Neural crest cell (in vitro differentiated cells): ENCODE results near the gene TRABD. TPM values are rescaled to one million over a fixed set of nuclear protein-coding genes. Genes with fewer than 3 reads are reported as not detected.
A peak's percentile ranks its signal among the peaks of the same experiment; 100 is the strongest.

ENCODE experiments used
- DNase-seq: peaks from one replicate; pipeline ENCODE4 v3.0.0; 2021; ENCODE audit warnings: low read depth, mixed read lengths, low spot score
- H3K27ac Mint-ChIP-seq: one replicate; pipeline ENCODE4 v1.8.0; 2021; ENCODE audit warnings: mild to moderate bottlenecking, mixed read lengths; ENCODE audit not compliant: unreplicated experiment
- H3K27me3 Mint-ChIP-seq: 2 replicates; pipeline ENCODE4 v1.8.0; 2021; ENCODE audit warnings: low read depth, mild to moderate bottlenecking, mixed read lengths
- H3K36me3 Mint-ChIP-seq: 2 replicates; pipeline ENCODE4 v1.8.0; 2021; ENCODE audit warnings: low read depth, mild to moderate bottlenecking, mixed read lengths
- H3K4me1 Mint-ChIP-seq: 2 replicates; pipeline ENCODE4 v1.8.0; 2021; ENCODE audit warnings: mixed read lengths
- H3K4me3 Mint-ChIP-seq: one replicate; pipeline ENCODE4 v1.8.0; 2021; ENCODE audit warnings: mild to moderate bottlenecking, mixed read lengths
- H3K9me3 Mint-ChIP-seq: 2 replicates; pipeline ENCODE4 v1.8.0; 2021; ENCODE audit warnings: mixed read lengths
- total RNA-seq: library from RNA; stranded (reverse); gene quantifications from 2 replicates; pipeline ENCODE4 v1.2.1, GENCODE V29; 2021
- TF ChIP-seq, protein P1 (sequence below): fragments of 200-600 bp; sonication (generic); conservative IDR thresholded peaks from 2 replicates; pipeline ENCODE4 v1.5.0; 2021; ENCODE audit warnings: antibody characterized with exemption, mild to moderate bottlenecking

The TRABD gene
- total RNA-seq, 1 donor from 2014 or later: 45.7 TPM

DNA sequence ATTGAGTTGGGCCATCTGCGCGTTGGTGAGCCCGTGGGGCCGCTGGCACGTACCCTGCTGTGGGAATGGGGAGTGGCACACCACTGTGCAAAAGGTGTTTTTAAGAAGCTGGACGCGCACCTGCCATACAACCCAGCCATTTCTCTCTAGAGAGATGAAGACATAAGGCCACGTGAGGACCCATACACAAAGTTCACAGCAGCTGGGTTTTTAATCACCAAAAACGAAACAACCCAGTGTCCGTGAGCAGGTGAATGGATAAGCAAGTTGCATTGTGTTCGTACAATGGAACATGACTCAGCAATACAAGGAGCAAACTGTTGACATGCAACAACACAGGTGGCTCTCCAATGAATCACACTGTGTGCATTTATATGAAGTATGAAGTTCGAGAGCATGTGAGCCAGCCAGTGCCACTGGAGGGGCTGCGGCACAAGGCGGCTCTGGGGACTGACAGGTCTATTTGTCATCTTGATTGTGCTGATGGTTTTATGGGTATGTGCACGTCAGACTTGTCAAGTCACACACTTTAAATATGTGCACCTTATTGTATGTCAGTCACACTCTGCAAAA, 45.8 kb upstream of the TRABD start:
- DNase-seq: no peak
- peaks cover 6% of the 10 kb centered on the region for H3K4me1 Mint-ChIP-seq
- H3K4me3 Mint-ChIP-seq: no peak overlapping the region
- TF ChIP-seq, protein P1, sequence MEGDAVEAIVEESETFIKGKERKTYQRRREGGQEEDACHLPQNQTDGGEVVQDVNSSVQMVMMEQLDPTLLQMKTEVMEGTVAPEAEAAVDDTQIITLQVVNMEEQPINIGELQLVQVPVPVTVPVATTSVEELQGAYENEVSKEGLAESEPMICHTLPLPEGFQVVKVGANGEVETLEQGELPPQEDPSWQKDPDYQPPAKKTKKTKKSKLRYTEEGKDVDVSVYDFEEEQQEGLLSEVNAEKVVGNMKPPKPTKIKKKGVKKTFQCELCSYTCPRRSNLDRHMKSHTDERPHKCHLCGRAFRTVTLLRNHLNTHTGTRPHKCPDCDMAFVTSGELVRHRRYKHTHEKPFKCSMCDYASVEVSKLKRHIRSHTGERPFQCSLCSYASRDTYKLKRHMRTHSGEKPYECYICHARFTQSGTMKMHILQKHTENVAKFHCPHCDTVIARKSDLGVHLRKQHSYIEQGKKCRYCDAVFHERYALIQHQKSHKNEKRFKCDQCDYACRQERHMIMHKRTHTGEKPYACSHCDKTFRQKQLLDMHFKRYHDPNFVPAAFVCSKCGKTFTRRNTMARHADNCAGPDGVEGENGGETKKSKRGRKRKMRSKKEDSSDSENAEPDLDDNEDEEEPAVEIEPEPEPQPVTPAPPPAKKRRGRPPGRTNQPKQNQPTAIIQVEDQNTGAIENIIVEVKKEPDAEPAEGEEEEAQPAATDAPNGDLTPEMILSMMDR: no peak
- H3K27me3 Mint-ChIP-seq: peaks cover 5% of the 10 kb centered on the region
- no peaks in the 10 kb centered on the region for H3K36me3 Mint-ChIP-seq
- H3K27ac Mint-ChIP-seq: no peak overlapping the region
- H3K9me3 Mint-ChIP-seq: no peaks in the 10 kb centered on the region

DNA sequence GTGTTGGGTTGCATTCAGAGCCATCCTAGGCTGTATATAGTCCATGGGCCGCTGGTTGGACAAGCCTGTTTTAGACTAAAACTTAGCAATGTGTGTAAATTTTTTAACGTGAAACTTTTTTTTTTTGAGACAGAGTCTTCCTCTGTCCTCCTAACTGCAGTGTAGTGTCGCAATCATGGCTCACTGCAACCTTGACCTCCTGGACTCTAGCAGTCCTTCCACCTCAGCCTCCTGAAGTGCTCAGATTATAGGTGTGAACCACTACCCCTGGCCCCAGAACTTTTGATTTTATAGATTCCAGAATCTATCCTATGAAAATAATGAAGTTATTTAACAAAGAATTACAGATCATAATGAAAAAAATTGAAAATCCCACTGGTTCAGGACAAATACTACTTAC, 45.1 kb upstream of the TRABD start:
- peaks cover 11% of the 10 kb centered on the region for H3K4me1 Mint-ChIP-seq
- TF ChIP-seq, protein P1: no peak
- no peak for DNase-seq
- no peak overlapping the region for H3K27ac Mint-ChIP-seq
- peaks cover 5% of the 10 kb centered on the region for H3K27me3 Mint-ChIP-seq
- H3K9me3 Mint-ChIP-seq: no peaks in the 10 kb centered on the region
- no peak overlapping the region for H3K4me3 Mint-ChIP-seq
- no peaks in the 10 kb centered on the region for H3K36me3 Mint-ChIP-seq

DNA sequence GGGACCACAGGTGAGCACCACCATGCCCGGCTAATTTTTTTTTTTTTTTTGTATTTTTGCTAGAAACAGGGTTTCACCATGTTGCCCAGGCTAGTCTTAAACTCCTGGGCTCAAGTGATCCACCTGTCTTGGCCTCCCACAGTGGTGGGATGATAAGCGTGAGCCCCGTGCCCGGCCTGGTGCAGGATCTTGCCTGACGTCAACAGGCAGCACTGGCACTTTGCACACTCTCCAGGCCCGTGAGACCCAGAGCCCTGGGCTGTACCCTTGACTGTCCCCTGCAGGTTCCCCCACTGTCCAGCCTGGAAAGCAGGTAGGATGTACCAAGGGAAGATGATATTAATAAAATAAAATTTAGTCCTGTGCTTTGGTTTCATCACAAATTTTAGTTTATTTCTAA, 44.3 kb upstream of the TRABD start:
- DNase-seq: no peak
- Mint-ChIP-seq H3K9me3 (no peaks in the 10 kb centered on the region), H3K27ac (no peak overlapping the region), H3K4me3 (no peak overlapping the region), H3K27me3 (peaks cover 3% of the 10 kb centered on the region), H3K36me3 (no peaks in the 10 kb centered on the region), H3K4me1 (peaks cover 18% of the 10 kb centered on the region)
- TF ChIP-seq, protein P1: no peak

DNA sequence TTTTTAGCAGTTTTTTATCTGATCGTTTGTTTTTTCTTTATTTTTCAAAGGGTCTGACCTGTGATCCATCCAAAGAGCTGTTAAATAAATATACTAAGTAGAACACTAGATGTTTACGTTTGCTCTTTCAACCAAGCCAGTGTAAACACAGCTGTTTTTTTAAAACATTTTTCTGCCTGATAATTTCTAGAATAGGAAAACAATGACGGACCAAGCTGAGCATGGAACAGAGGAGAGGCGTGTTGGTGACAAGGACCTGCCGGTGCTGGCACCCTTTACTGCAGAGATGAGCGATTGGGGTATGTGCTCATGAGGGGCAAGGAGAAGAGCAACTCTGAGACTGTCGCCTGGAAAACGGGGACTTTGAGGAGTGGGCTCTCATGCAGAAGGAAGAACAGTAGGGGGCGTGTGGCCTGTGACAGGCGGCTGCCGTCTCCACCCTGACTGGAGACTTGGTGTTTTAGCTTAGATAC, 43.8 kb upstream of the TRABD start:
- DNase-seq: peak; percentile 32
- Mint-ChIP-seq H3K9me3 (no peaks in the 10 kb centered on the region), H3K4me3 (no peak overlapping the region), H3K36me3 (no peaks in the 10 kb centered on the region), H3K27ac (no peak overlapping the region), H3K27me3 (peaks cover 2% of the 10 kb centered on the region), H3K4me1 (peaks cover 23% of the 10 kb centered on the region)
- TF ChIP-seq, protein P1: peak; percentile 52

DNA sequence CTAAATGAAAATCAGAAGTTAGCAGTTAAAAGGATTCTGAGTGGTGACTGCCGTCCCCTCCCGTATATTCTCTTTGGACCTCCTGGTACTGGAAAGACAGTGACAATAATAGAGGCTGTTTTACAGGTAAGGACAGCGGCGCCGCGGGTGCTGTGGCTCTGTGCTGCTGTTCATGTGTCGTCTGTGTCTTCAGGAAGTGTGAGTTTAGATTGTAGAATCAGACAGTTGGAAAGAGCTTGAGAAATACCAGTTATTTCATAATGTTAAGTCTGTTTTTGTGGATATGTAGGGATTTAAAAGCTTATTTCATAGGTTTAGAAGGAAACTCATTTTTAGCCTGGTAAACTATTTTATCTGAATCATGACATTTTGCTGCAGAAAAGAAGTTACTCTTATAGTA, 42.6 kb upstream of the TRABD start:
- H3K27me3 Mint-ChIP-seq: peaks cover 2% of the 10 kb centered on the region
- H3K4me1 Mint-ChIP-seq: peaks cover 24% of the 10 kb centered on the region
- H3K4me3 Mint-ChIP-seq: no peak overlapping the region
- no peaks in the 10 kb centered on the region for H3K36me3 Mint-ChIP-seq
- H3K9me3 Mint-ChIP-seq: no peaks in the 10 kb centered on the region
- TF ChIP-seq, protein P1: no peak
- no peak overlapping the region for H3K27ac Mint-ChIP-seq
- DNase-seq: no peak
